UCSD-AML1 (cell line): Measurements from ENCODE around the gene TACC3.

Experiments
- DNase-seq: peaks from one replicate; lab custom pipeline; 2025; ENCODE audit not compliant: unreplicated experiment; lab: John Stamatoyannopoulos, UW

Gene TACC3

DNA sequence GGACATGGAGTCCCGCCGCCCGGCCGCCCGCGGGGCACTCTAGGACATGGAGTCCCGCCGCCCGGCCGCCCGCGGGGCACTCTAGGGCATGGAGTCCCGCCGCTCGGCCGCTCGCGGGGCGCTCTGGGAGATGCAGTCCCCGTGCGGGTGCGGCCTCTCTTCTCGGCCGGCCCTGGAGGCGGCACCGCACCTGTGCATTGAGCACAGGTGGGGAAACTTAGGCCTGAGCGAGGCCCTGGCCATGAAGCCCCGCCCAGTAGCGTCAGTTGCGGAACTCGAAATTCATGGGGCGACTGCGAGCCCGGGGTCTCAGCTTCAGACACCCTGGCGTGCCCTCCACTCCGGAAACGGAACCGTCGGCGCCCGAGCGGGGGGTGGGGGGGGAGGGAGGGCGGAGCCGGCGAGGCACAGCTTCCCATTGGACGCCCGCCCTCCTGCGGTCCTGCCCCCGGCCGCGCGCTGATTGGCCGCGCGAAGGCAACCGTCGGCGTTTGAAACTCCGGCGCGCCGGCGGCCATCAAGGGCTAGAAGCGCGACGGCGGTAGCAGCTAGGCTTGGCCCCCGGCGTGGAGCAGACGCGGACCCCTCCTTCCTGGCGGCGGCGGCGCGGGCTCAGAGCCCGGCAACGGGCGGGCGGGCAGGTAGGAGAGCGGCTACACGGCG lies at the start of gene TACC3, which contains the start of gene TMEM129:
TSS of gene TACC3 (plus strand) at position 519 of the 663 bp plus-strand sequence. CDS start 1,901 bp downstream, outside the sequence.
TSS of gene TMEM129 (minus strand) at position 321 of the 663 bp plus-strand sequence. CDS start 486 bp downstream, outside the sequence.
- peak; percentile 94 for DNase-seq

DNA sequence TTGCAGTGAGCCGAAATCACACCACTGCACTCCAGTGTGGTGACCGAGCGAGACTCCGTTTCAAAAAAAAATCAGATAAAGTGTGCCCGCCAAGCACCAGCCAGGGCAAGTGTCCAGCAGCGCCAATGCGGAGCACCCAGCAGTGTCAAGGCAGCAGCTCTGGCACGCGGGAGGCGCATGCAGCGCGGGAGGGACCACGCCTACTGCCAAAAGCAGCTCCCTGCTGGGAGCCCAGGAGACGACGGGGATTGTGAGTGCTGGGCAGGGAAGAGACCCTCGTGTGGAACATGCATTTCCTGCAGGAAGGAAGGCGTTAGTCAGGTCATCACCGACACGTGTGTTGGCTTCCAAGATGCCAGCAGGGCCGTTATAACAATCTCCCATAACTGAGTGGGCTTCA lies 47.6 kb upstream of the TACC3 start:
- no peak for DNase-seq

DNA sequence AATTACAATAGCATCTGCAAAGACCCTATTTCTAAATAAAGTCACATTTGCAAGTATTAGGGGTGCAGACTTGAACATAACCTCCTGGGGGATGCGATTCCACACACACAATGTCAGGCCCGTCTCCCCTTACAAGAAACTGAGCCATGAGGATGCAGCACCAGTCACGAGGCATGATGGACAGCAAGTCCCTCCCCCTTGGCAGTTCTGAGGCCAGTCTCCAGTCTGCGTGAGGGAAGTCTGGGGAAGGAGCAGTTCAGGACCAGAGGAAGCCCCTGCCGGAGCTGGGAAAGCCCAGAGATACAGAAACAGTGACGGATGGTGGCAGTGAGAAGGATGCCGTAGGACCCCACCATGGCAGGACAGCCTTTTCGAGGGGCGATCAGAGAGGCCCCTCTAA lies 46.6 kb upstream of the TACC3 start:
- no peak for DNase-seq

DNA sequence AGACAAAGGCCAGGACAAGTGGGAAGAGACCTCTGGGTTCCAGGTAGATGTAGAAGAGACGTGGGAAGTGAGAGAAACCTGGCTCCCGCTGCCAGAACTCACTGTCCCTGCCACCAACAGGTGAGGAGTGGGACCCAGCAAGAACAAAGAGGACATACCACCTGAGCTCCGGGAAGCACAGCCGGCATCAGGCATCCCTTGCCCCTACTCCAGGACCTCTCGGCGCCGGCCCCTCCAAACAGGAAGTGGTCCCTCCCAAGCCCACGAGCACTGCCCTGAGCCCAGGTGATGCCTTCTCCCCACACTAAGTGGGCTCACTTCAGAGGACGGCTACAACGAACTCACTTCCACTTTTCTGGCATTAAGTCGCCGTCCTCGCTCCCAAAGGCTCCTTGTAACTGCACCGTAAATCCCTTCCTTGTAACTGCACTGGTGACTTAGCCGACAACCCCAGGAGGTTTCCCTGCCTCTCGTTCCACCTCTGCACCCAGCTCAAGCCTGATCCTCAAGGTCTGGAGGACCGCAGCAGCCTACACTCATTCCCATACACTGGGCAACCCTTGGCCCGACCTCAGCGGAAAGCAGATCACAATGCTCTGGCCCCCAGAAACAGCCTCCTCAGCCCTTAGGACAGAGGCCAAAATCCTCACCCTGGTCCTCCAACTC lies 46.1 kb upstream of the TACC3 start:
- no peak for DNase-seq

DNA sequence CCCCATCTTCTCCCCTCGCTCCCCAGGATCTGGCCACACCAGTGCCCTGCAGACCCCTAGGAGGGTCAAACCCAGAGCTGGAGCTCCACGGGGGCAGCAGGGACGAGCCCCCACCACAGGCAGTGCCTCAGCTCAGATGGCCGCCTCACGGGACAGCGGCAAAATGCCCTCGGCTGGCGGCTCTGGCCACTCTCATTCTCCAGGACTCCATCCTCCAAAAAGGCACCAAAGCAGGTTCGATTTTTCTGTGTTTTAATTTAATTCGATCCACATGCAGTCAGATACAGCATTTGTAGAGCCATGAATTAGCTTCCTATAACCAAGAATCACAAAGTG lies 45.6 kb upstream of the TACC3 start:
- no peak for DNase-seq

DNA sequence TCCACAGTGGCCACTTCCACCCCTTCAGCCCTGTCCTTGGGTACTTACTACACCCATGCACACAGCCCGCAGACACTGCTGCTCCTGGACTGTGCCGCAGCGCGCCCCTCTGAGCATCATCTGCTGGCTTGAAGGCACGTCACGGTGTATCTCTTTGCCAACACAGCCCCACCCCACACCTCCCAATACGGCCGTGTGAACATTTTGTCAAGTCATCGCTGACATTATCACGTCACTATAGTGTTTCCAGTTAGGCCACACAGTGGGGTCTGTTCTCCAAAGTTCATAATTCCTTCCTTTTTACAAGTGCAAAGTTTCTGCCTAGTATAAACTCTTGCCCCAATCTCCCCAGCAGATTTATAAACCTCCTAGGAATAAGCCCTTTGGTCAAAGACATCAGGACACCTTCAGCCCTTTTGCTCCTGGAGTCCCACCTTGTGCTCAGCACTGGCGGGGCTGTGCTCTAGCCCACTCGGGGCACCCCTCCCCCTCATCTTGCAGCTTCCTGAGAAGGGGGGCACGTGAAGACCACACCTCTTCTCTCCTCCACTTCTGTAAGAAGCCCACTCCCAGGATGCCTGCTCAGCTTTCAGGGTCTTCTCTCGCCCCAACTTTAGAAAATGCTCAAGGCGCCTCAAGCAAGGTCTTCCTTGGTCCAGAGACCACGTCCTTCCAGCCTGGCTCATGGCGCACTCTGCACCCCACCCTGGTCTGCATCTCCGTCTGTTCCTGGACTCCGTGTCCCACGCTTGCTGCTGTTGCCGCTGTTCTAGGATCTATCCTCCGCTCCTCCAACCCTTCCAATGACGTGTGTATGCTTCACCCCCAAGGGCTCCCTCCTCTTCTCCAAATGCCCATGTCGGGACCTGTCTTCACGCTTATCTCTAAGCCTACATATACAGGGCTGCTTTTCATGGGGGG lies 44.5 kb upstream of the TACC3 start:
- DNase-seq, result peak; percentile 21

DNA sequence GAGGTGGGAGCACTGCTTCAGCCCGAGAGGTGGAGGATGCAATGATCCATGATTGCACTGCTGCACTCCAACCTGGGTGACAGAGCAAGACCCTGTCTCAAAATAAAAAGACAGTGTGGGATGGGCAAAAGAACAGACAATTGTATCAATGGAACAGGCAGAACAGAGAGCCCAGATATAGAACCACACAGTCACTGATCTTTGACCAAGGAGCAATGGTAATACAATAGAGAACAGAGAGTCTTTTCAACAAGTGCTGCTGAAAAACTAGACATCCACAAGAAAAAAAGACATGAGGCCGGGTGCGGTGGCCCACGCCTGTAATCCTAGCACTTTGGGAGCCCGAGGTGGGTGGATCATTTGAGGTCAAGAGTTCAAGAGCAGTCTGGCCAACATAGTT lies 43.1 kb upstream of the TACC3 start:
- DNase-seq, result no peak

DNA sequence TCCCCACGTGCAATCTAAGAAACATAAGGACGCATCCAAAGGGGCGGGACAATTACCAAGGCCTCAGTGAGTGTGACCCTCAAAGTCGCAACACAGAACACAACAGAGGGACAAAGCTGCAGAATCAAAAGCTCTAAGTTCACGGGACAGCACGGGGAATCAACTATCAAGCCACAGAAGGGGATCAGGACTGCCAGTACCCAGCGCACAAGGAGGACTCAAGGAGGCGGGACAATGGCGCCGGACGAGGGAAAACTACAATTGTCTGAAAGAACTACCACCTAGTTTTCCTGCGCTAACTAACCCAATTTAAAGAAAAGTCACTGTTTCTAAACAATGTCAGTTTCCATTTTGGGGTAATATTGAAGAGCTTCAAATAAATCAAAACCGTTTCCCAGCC lies 38.5 kb upstream of the TACC3 start:
- DNase-seq, result no peak

DNA sequence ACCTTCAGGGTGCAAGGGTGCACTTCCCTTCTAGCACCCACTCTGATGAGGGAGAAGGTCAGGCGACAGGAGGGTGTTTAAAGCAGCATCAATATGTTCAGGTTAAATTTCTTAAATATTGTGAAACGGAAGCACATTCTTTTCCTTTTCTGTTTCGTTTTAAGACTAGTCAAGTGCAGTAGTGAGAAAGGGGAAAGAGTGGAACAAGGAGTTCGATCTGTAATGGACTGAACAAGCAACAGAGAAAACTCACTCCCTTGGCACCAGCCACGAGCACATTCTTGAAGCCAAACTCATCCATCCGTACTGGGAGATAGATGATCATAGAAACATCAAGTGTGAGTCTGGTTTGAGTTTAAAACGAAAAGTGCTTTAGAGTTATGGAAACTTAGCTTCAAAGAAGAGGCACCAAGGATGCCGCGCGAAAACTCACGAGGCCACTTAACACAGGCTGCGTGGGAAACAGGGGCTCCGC lies 38.0 kb upstream of the TACC3 start:
- no peak for DNase-seq

DNA sequence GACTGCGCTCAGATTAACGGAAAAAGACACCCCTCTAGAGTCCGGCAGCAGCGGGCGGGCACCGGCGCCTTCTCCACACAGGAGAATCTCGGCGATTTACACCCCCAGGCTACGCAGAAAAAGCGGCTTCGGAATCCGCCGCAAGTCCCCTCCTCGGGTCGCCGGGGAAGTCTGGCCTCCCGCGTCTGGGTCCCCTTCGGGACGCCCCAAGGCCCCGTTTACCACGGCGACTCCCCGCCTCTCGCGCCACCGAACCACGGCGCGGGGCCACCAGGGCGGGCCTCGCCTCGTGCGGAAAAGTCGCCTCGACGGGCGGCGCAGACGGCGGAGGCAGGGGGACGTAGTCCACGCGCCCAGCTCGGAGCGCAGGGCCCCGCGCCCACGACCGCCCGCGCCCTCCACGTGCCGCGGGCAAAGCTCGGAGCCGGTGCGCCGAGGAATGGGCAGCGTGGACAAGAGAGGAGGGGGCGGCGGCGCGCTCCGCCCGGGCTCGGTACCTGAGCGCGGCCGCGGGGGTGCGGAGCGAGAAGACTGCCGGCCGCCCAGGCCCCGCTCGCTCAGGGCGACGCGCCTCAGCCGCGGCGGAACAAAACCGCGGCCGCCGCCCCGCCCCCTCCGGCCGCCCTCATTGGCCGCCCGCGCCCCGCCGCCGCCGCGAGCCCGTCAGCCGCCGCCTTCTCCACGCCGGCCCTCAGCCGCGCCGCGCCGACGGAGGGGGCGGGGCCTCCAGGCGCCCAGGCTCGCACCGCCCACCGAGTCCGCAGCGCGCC lies 37.4 kb upstream of the TACC3 start, which contains the start of gene FAM53A:
TSS of gene FAM53A (minus strand) at position 578 of the 770 bp plus-strand sequence. CDS start 15,572 bp downstream, outside the sequence.
- DNase-seq, result peak; percentile 90

DNA sequence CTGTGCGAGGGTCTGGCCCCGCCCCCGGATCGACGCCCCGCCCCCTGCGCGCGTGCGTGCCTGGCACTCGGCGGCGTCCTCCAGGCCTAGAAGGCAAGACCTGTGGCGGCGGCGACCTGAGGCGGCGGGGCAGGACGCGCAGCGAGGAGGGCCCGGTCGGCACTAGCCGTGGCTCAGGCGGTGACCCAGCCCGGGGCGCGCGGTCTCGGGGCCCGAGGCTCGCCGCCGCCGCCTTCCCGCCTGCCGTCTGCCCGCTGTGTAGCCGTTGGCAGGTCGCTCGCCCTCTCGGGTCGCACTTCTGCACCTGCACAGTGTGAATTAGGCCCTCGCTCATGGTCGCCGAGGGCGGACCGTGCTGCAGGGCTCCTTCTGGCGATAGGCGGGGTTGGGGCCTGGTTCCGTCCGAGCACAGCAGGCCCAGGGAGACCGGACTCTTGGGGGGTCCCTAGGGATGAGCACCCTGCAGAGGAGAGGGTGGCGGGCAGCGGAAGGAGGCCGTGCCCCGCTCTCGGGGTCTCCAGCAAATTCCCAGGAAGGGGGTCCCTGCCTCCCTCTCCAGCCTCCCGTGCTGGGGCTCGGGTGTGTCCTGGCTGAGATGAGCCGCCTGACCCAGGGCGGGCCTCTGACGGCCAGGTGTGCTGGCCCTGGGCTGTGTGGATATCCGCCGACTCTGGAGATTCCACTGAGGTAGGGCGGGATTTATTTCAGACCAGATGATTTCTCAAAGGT lies 36.7 kb upstream of the TACC3 start:
- no peak for DNase-seq

DNA sequence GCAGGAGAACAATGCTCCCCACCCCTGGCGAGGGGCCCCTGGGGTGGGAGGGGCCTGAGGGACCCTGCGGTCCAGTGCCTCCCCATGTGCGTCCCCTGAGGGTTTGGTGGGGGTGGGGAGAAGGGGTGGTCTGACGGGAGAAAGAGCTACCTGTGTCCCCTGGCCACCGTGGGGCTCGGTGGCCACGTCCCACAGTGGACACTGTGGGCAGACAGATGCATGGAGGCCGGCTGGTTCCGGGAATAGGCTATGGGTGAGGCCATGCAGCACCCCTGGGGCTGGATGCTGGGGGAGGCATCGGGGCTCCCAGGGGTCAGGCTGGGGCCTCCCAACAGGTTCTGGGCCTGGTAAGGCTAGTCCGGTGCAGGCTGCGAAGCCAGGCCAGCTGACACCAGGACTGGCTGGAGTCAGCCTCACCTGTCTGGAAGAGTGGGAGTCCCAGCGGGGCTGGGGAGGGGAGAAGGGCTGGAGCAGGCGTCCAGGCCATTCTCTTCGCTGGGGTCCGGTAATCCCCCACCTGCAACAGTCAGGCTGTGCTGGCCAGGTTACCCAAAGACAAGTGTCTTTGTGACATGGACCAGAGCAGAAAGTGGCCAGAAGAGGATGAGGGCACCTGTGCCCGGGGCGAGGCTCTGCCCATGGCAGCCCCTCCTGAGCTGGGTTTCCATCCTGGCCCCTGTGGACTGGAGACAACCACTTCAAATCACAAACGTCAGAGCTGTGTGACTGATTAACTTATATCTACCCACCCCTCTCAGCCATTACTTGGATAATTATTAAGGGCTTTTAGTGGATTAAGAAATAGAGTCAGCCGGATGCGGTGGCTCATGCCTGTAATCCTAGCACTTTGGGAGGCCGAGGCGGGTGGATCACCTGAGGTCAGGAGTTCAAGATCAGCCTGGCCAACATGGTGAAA lies 35.8 kb upstream of the TACC3 start:
- no peak for DNase-seq

DNA sequence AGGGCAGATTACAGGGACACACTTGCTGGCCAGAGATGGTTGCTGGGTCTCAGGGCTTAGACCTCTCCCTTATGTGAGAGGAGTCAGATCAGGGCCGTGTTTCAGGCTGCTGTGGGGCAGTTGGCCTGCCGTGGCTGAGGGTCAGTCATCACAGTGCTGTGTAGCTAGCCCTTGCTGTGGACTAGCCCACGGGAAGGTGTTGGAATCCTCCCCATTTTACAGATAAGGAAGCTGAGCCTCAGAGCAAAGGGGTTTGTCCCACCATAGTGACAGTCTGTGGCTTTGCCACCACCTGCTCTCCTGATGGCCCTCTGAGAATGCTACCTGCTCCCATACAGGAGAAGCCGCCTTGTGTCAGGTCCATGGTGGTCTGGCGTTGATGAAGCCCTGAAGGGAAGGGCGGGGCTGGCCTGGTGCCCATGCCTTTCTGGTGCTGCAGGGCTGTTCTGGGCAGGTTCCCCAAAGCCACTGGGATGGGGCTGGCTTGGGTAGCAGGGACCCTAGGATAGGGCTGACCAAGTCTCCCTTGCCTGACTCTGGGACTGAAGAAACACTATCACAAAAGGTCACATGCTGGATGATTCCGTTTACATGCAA lies 34.8 kb upstream of the TACC3 start:
- no peak for DNase-seq

DNA sequence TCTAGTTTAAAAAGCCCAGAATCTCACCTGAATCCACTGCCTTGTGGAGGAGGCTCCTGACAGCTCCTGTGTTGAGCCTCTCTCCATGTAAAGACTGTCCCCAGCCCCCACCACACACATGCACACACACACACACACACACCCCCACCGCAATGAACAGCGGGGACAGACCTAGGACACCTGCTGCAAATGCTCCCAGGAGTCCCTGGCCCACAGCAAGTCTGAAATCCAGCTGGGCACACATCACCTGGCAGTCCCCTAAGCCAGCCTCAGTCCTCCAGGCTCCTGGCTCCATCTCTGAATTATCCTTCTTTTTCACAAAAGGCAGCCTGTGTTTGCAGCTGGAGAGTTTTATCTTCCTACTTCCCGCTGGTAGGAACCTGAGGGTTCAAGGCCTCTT lies 30.6 kb upstream of the TACC3 start:
- DNase-seq, result no peak

DNA sequence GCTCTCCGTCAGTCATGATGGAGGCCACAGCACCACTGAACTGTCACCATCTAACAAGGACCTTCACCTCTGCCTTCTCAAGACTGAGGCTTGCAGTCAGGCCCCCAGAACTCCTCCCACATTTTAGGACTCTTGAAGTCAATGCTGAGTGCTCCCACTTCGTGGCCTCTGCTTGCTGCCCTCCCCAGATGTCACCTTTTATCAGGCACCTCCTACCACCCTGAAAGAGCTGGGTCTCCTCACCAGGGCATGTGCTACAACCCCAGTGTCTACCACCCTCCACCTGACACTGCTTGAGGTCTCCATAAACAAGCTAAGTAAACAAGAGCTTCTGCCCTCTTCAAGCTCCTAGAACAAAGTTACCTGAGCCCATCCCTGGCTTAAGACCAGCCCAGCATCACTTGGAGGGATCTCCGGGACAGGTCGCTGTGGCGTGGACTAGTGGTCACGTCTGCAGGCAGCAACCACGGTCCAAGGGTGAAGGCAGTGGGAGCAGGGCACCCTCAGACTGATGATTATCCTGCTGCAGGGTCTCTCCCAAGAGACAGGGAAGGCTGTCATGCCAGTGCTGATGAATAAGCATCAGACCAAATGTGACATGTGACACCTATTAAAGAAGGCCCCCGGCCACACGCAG lies 29.5 kb upstream of the TACC3 start:
- no peak for DNase-seq

DNA sequence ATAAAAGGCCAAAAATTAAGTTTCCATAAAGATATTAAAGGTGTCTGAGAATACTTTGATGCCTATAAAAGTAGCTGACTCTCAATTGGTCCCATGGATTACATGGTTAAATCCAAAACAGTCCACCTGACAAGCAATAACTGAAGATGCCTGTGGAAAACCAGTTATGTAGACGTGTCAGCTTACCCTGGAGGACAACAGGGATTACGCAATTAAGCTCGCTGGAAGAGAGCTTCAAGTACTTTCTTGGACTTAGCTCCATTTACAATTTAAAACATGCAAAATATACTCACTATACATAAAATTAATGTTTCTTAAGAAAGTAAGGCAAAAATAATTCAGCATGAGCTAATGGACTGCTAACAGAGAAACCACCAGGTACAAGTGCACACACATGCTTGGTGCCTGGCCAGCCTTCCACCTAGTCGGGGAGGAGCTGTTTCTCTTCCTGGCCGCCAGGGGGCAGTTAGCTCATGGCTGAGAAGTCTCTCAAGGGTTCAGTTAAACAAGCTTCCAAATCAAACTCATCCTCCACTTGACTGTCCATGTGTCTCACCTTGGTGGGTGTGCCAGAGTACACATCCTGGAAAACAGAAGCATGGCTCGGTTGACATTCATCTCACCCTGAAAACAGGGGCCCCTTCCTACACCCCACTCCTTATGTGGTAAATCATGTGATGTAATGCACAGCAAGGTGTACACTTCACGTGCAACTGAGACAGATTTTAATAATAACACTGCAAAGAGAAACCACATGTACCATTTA lies 28.0 kb upstream of the TACC3 start:
- DNase-seq, result peak; percentile 64

DNA sequence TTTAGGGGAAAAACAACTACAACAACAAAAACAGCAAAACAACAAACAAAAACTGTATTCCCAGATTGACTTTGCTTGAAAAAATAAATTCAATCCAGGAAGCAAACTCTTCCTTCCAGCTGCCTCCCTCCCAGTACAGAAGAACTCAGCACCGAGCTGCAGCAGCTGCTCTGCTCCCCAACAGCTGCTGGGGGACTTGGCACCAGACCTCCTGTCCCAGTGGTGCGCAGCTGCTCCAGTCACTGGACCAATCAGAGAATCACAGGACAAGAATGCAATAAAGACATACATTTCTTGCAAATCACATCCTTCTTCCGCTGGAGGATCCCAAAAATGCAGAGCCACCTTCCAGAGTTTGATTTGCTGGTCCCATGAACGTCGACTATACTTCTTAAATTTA lies 25.4 kb upstream of the TACC3 start:
- DNase-seq, result no peak
